Breast epithelium (tissue), 3 donors: ENCODE measurements around the gene MAMSTR.

ENCODE experiments used
- POLR2A ChIP-seq: fragments of 450-650 bp; IDR thresholded peaks from one replicate; pipeline ENCODE4 v1.6.1; 2016; ENCODE audit warnings: antibody characterized with exemption, mild to moderate bottlenecking, moderate library complexity
- TF ChIP-seq, protein P1 (sequence below), 3 donors: fragments of 450-650 bp; IDR thresholded peaks; one replicate each; pipeline ENCODE4 v1.5.1; 2016 to 2017; ENCODE audit warnings: antibody characterized with exemption in 3 of 3, mild to moderate bottlenecking in 3 of 3, moderate library complexity in 3 of 3

DNA sequence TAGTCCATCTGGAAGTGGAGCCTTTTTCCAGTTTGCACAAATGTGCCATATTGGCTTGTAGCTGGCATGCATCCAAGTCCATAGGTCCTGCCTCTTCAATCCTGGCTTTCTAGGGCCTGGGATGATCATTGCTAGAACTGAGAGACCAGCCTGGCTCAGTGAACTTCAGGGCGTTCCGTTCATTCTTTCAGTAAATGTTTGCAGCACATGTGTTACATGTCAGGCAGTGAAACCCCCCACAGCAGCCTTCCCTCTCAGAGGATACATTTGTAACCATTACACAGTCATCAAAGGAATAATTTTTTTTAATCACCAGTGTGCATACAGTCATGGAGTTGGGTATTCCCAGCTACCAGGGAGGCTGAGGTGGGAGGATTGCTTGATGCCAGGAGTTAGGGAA is 14.1 kb downstream of the MAMSTR start:
- TF ChIP-seq, protein P1, sequence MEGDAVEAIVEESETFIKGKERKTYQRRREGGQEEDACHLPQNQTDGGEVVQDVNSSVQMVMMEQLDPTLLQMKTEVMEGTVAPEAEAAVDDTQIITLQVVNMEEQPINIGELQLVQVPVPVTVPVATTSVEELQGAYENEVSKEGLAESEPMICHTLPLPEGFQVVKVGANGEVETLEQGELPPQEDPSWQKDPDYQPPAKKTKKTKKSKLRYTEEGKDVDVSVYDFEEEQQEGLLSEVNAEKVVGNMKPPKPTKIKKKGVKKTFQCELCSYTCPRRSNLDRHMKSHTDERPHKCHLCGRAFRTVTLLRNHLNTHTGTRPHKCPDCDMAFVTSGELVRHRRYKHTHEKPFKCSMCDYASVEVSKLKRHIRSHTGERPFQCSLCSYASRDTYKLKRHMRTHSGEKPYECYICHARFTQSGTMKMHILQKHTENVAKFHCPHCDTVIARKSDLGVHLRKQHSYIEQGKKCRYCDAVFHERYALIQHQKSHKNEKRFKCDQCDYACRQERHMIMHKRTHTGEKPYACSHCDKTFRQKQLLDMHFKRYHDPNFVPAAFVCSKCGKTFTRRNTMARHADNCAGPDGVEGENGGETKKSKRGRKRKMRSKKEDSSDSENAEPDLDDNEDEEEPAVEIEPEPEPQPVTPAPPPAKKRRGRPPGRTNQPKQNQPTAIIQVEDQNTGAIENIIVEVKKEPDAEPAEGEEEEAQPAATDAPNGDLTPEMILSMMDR (IDR thresholded peaks at IDR 0.05) = no peak
- TF ChIP-seq POLR2A = no peak
